GM18505 (cell line): Measurements from ENCODE around the gene SNX21.
"Not testable (repeated sequence)": the region's sequence is repeated elsewhere in the genome, so short reads cannot be mapped to it uniquely, and the experiment has no call there.

ENCODE experiments used
- ATAC-seq: cut with Tn5 transposase; IDR thresholded peaks from one replicate; pipeline ENCODE4 v1.9.1; 2021; ENCODE audit not compliant: unreplicated experiment
- POLR2A ChIP-seq: IDR thresholded peaks from 4 replicates; pipeline ENCODE4 v1.6.1; 2011; ENCODE audit warnings: borderline replicate concordance; ENCODE audit not compliant: insufficient read depth, insufficient read length; ENCODE audit errors: extremely low read depth

The SNX21 gene

GRCh38 chr20:45814314-45814713 lies 19.3 kb upstream of the SNX21 start:
- ATAC-seq: no peak

GRCh38 chr20:45816951-45817350 lies 16.6 kb upstream of the SNX21 start:
- TF ChIP-seq POLR2A: no peak

More at GRCh38 chr20:45814314-45814713, 19.3 kb upstream of the SNX21 start:
- no peak for TF ChIP-seq POLR2A

DNA sequence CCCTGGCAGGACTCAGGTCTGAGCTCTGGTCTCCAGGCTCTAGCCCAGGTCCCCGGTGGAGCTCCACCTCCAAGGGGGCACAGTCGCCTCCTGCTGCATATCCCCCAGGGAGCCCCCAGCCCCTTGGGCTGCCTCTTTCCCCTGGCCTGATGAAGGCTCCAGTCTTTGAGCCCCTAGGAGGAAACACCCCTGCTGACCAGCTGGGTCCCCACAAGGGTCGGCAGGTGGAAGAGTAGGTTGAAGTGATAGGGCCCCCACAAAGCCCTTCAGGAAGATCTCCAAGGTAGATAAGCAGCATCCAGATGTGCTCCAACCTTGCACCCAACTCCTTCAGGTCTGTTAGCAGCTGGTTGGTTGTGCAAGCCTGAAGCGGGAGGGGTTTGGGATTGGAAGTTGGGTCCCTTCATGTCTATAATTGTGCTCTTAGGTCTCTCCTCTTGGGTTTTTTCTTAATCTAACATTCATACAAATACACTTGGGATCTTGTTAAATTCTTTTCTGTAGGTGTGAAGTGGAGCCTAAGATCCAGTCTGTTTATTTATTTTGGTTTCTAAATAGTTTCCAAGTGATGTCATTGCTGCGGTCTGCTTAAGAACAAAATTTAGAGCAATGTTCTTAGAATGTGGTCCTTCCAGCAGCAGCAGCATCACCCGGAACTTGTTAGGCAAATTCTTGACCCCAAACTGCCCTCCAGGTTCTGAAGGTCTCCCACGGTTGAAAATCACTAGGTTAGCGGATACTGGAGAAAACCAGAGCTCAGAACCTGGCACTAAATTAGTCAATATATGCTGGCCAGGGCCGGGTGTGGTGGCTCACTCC lies 16.0 kb upstream of the SNX21 start:
- no peak for ATAC-seq
- TF ChIP-seq POLR2A: no peak

More at GRCh38 chr20:45816951-45817350, 16.6 kb upstream of the SNX21 start:
- ATAC-seq: no peak

- no peak for TF ChIP-seq POLR2A
- ATAC-seq: no peak
Measured at GRCh38 chr20:45818239-45818638, 15.4 kb upstream of the SNX21 start.

GRCh38 chr20:45819466-45819865 lies 14.1 kb upstream of the SNX21 start:
- TF ChIP-seq POLR2A: no peak
- no peak for ATAC-seq

DNA sequence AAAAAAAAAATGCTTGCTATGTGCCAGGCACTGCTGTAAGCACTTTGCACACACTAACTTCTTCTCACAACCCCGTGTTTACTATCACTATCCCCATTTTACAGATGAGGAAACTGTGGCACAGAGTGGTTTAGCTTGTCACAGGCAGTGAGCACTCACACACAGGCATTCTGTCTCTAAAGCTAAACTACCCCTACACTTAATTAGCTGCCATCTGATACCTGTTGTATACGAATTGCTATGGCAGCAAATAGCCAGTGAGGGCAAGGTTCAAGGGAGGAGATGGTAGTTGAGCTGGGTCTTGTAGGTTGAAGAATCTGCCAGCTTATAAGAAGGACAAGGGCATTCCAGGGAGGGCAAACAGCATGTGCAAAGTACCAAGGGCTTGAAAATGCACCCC lies 11.7 kb upstream of the SNX21 start:
- TF ChIP-seq POLR2A: no peak
- no peak for ATAC-seq

- no peak for ATAC-seq
- TF ChIP-seq POLR2A: no peak
Measured at GRCh38 chr20:45822857-45823256, 10.7 kb upstream of the SNX21 start.

- TF ChIP-seq POLR2A: no peak
- no peak for ATAC-seq
Measured at GRCh38 chr20:45823949-45824835, 9.4 kb upstream of the SNX21 start.

DNA sequence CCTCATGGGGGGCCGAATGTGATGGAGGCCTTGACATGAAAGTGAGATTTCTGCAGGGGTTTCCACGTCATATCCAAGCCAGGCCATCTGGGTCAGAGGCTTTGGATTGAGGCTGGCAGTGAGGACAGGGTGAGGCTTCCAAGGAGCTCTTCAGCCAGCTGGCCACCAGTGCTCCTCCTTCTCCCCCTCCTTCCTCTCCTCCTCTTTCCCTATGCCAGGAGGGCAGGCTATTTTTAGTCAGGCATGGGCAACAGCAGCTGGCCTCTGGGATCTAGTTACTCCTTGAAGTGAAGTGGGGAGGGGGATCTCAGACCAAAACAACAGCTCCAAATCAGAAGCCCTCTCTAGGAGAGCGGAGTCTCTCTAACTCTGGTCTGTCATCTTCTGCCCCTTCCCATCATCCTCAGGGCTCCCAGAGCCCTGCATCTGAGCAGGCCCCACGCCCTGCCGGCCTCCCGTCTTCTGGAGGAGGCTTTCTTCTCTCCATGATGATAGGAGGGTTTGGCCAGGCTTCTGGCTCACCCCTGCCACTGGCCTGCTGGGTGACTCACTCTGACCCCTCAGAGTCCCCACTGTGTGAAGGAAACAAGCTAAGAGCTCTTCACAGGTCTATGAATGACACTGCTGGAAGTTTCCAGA lies 7.1 kb upstream of the SNX21 start:
- no peak for TF ChIP-seq POLR2A
- ATAC-seq: no peak

DNA sequence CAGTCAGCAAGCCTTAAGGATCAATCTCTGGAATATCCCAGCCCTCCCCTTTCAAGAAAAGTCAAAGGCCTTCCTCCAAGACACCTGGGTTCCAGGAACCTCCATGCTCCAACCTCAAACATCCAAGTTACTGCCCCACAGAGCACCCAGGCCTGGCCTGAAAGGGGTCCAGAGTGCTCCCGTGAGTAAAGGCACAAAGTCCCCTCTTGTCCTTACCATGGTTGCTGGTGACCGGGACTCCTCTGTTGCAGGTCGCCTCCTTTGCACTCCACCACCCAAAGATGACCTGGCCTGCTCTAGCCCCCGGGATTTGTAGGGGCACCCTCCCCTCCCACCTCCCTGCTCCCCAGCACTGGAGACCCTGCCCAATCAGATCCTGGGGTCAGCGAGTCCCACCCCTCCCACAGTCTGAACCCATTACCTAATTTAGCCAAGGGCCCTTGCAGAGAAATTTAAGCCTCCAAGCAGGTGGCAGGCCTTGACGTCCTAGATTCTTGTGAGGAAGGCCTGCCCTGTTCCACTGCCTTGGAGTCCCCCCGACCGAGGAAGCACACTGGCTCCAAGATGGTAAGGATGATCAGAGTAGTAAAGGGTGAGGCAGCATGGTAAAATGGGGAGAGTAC lies 6.5 kb upstream of the SNX21 start, which contains the start of gene TNNC2:
TSS of gene TNNC2 (minus strand) at position 283 of the 623 bp plus-strand sequence. CDS start at position 219, 64 bp downstream.
- no peak for TF ChIP-seq POLR2A
- ATAC-seq: no peak

GRCh38 chr20:45827712-45828111 lies 5.9 kb upstream of the SNX21 start:
- TF ChIP-seq POLR2A: no peak
- no peak for ATAC-seq

DNA sequence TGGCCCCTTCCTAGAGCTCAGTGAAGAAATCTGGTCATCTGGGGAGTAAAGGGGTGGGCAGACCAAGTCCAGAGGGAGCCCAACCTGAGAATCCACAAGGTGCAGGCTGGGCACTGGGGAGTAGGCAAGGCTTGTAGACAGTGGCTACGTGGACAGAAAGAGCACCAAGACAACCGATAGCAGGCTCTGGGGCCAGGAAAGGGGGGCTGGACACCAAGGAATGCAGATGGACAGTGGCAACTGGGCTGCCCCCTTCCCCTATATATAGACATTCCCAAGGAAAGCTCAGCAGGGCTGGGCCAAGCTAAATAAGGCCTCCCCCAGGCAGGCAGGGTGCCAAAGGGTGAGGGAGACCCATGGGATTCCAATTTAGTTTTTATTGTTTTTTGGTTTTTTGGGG lies 5.0 kb upstream of the SNX21 start:
- ATAC-seq: no peak
- TF ChIP-seq POLR2A: no peak

GRCh38 chr20:45829673-45830106 lies 3.9 kb upstream of the SNX21 start:
- not testable (repeated sequence) for ATAC-seq
